HCT116 (cell line): ENCODE measurements around the gene IRF2BP1. TPM values are rescaled to one million over a fixed set of nuclear protein-coding genes. Genes with fewer than 3 reads are reported as not detected.

ENCODE experiments used
- ATAC-seq: fragments of 200-7000 bp; cut with Tn5 transposase; 2 replicates; pipeline ENCODE4 v1.9.1; 2020; ENCODE audit warnings: mild to moderate bottlenecking, moderate library complexity
- BruUV-seq: library from RNA; stranded (reverse); fragments of 400-500 nt; replicated peaks from 2 replicates; lab custom pipeline; 2021; lab: Mats Ljungman, UMichigan
- CTCF ChIA-PET: fragments of 300-600 bp; sonication (Branson Sonifier 250); formaldehyde crosslinking; loops from one replicate; lab custom pipeline; 2021; ENCODE audit warnings: antibody characterized with exemption; lab: Charles Lee
- POLR2A ChIA-PET: fragments of 300-600, 350-600 bp; sonication (Branson Sonifier 250); formaldehyde crosslinking; loops from one replicate; lab custom pipeline; 2021; ENCODE audit warnings: antibody characterized with exemption; lab: Charles Lee
- RAD21 ChIA-PET, 2 experiments: fragments of 300-600 bp; sonication (Branson Sonifier 250); formaldehyde crosslinking; loops; one replicate each; lab custom pipeline; 2023; ENCODE audit warnings: low total read pairs in 2 of 2; ENCODE audit not compliant: uncharacterized antibody in 2 of 2, unreplicated experiment in 2 of 2, low non-redundant PET in 1 of 2; lab: Charles Lee
- DNase-seq: peaks from one replicate; pipeline ENCODE4 v3.0.0-alpha.2; 2010; ENCODE audit warnings: low read depth, low spot score
- H2AFZ ChIP-seq: fragments of 200-600 bp; shearing (Covaris generic), sonication (generic); 2 replicates; pipeline ENCODE4 v1.6.1; 2017; ENCODE audit warnings: low read depth, mixed run types, mixed read lengths, antibody characterized with exemption, low read length; ENCODE audit not compliant: poor library complexity, severe bottlenecking
- H3K27ac ChIP-seq: 2 replicates; pipeline ENCODE4 v1.5.1; 2012; ENCODE audit warnings: low read depth, low read length
- H3K27me3 ChIP-seq: fragments of 200-600 bp; sonication (generic); 2 replicates; pipeline ENCODE4 v1.6.1; 2016; ENCODE audit warnings: mixed run types, low read length, mixed read lengths; ENCODE audit not compliant: insufficient read depth
- H3K36me3 ChIP-seq, 2 experiments: fragments of 200-500 bp in 1 of 2; fragments of 200-600 bp in 1 of 2; sonication (Bioruptor generic) in 1 of 2; sonication (generic) in 1 of 2; 2 replicates each; pipeline versions ENCODE4 v1.5.1 to v1.6.1; 2014 to 2016; ENCODE audit warnings: low read length in 2 of 2, inconsistent platforms in 1 of 2, mixed read lengths in 1 of 2, mixed run types in 1 of 2; ENCODE audit not compliant: insufficient read depth in 2 of 2, control insufficient read depth in 1 of 2
- H3K4me1 ChIP-seq, 2 experiments: fragments of 200-600 bp in 1 of 2; sonication (generic) in 1 of 2; 2 replicates each; pipeline versions ENCODE4 v1.5.1 to v1.6.1; 2012 to 2017; ENCODE audit warnings: low read length in 2 of 2, inconsistent platforms in 1 of 2, mild to moderate bottlenecking in 1 of 2, mixed read lengths in 1 of 2, mixed run types in 1 of 2, moderate library complexity in 1 of 2; ENCODE audit not compliant: insufficient read depth in 2 of 2, control insufficient read depth in 1 of 2
- H3K4me2 ChIP-seq: fragments of 200-600 bp; sonication (generic); 2 replicates; pipeline ENCODE4 v1.6.1; 2017; ENCODE audit warnings: mixed run types, low read length, mixed read lengths
- H3K4me3 ChIP-seq, 2 experiments: fragments of 200-600 bp in 1 of 2; sonication (generic) in 1 of 2; replicated peaks in 1 of 2; 2 replicates each; pipeline ENCODE4 v1.5.1; 2011 to 2016; ENCODE audit warnings: low read length in 2 of 2, control low read depth in 1 of 2, low read depth in 1 of 2, mild to moderate bottlenecking in 1 of 2, mixed read lengths in 1 of 2, mixed run types in 1 of 2
- H3K79me2 ChIP-seq: fragments of 200-600 bp; sonication (generic); 2 replicates; pipeline ENCODE4 v1.6.1; 2017; ENCODE audit warnings: mild to moderate bottlenecking, mixed run types, low read length, moderate library complexity, mixed read lengths; ENCODE audit not compliant: insufficient read depth
- H3K9ac ChIP-seq: fragments of 200-600 bp; sonication (generic); 2 replicates; pipeline ENCODE4 v1.6.1; 2016; ENCODE audit warnings: low read length, mixed read lengths
- H3K9me2 ChIP-seq: fragments of 200-600 bp; sonication (generic), shearing (Covaris generic); 2 replicates; pipeline ENCODE4 v1.6.1; 2017; ENCODE audit warnings: mixed run types, mild to moderate bottlenecking, moderate library complexity; ENCODE audit not compliant: insufficient read depth
- H3K9me3 ChIP-seq, 2 experiments: fragments of 200-500 bp in 1 of 2; fragments of 200-600 bp in 1 of 2; sonication (Bioruptor generic) in 1 of 2; sonication (generic) in 1 of 2; 2 replicates each; pipeline ENCODE4 v1.6.1; 2014 to 2017; ENCODE audit warnings: low read length in 2 of 2, mixed read lengths in 2 of 2, inconsistent platforms in 1 of 2, low read depth in 1 of 2, mild to moderate bottlenecking in 1 of 2, mixed run types in 1 of 2, moderate library complexity in 1 of 2; ENCODE audit not compliant: control insufficient read depth in 1 of 2, insufficient read depth in 1 of 2
- H4K20me1 ChIP-seq: fragments of 200-600 bp; sonication (generic), shearing (Covaris generic); 2 replicates; pipeline ENCODE4 v1.6.1; 2017; ENCODE audit warnings: mixed run types, mild to moderate bottlenecking, moderate library complexity; ENCODE audit not compliant: insufficient read depth
- CEBPB ChIP-seq: IDR thresholded peaks from 2 replicates; pipeline ENCODE4 v1.6.1; 2012; ENCODE audit warnings: low read depth
- ELF1 ChIP-seq: IDR thresholded peaks from 2 replicates; pipeline ENCODE4 v1.6.1; 2012; ENCODE audit warnings: low read depth, borderline replicate concordance
- EZH2phosphoT487 ChIP-seq: fragments of 200-600 bp; IDR thresholded peaks from 2 replicates; pipeline ENCODE4 v1.6.1; 2018; ENCODE audit warnings: antibody characterized with exemption, borderline replicate concordance
- POLR2A ChIP-seq: IDR thresholded peaks from 2 replicates; pipeline ENCODE4 v1.7.0; 2011; ENCODE audit warnings: borderline replicate concordance; ENCODE audit not compliant: insufficient read depth, insufficient read length; ENCODE audit errors: extremely low read depth
- RAD21 ChIP-seq: IDR thresholded peaks from 2 replicates; pipeline ENCODE4 v1.6.1; 2012; ENCODE audit warnings: low read depth, mild to moderate bottlenecking
- SP1 ChIP-seq: IDR thresholded peaks from 2 replicates; pipeline ENCODE4 v1.6.1; 2012; ENCODE audit warnings: low read depth
- SRF ChIP-seq: IDR thresholded peaks from 2 replicates; pipeline ENCODE4 v1.6.1; 2012; ENCODE audit warnings: low read depth
- YY1 ChIP-seq: IDR thresholded peaks from 2 replicates; pipeline ENCODE4 v1.6.1; 2011; ENCODE audit warnings: low read length, low read depth, moderate library complexity, mild to moderate bottlenecking; ENCODE audit not compliant: insufficient replicate concordance; ENCODE audit errors: extremely low read depth
- ZNF274 ChIP-seq: fragments of 200-500 bp; sonication (Bioruptor generic); IDR thresholded peaks from 2 replicates; pipeline ENCODE4 v1.6.1; 2014; ENCODE audit warnings: mild to moderate bottlenecking, low read depth, low read length, inconsistent platforms
- intact Hi-C: fragments of 100-400 bp; cut with micrococcal nuclease; formaldehyde crosslinking; loops from 2 replicates; pipeline ENCODE4 v1.10.0; 2022
- total RNA-seq: library from RNA; stranded (reverse); gene quantifications from one replicate; pipeline ENCODE4 v1.2.1, GENCODE V29; 2021; ENCODE audit not compliant: unreplicated experiment
- TF ChIP-seq, protein P1 (sequence below): IDR thresholded peaks from 2 replicates; pipeline ENCODE4 v1.6.1; 2012
- TF ChIP-seq, protein P2 (sequence below), 3 experiments: fragments of 200-600 bp in 1 of 3; sonication (generic) in 1 of 3; IDR thresholded peaks in 2 of 3; conservative IDR thresholded peaks in 1 of 3; 2 replicates each; pipeline ENCODE4 v1.5.1; 2012 to 2017; ENCODE audit warnings: low read depth in 2 of 3, low read length in 2 of 3, antibody characterized with exemption in 1 of 3, borderline replicate concordance in 1 of 3, control low read depth in 1 of 3, mild to moderate bottlenecking in 1 of 3, mixed read lengths in 1 of 3, mixed run types in 1 of 3, moderate library complexity in 1 of 3; ENCODE audit not compliant: insufficient read depth in 1 of 3
- TF ChIP-seq, protein P3 (sequence below): IDR thresholded peaks from 2 replicates; pipeline ENCODE4 v1.6.1; 2011; ENCODE audit warnings: mild to moderate bottlenecking, low read length, moderate library complexity; ENCODE audit not compliant: insufficient replicate concordance; ENCODE audit errors: extremely low read depth

The IRF2BP1 gene
- total RNA-seq, 1 experiment from 2014 or later, result 33.9 TPM

DNA sequence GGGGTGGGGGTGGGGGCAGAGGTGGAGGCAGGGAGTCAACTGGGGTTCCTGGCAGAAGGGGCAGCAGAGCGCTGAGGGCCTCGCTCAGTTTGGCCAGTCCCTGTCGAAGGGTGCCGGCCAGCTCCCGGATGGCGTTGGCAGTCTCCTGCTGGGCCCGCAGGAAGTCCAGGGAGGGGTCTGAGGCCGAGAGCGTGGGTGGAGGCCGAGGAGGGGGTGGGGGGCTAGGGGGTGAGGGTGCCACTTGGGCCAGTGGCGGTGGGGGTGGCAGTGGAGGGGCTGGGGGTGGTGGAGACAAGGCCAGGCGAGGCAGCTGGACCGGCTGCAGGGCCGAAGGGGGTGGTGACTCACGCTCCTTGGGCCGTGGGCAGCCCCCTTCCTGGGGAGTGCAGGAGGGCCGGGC is 4.9 kb upstream of the IRF2BP1 start:
- ChIA-PET POLR2A (no interaction called here), CTCF (no interaction called here), RAD21 (no interaction called here)
- H3K9me2 ChIP-seq, result no peaks in the 10 kb centered on the region
- no peaks in the 10 kb centered on the region for H3K9me3 ChIP-seq
- no peak overlapping the region for H3K9ac ChIP-seq
- no peak overlapping the region for H2AFZ ChIP-seq
- no peak overlapping the region for H3K27ac ChIP-seq
- peaks cover 0 to 4% of the 10 kb centered on the region in 2 experiments; a peak in 1 of 4 replicates for H3K4me1 ChIP-seq
- H4K20me1 ChIP-seq, result no peaks in the 10 kb centered on the region
- no peaks in the 10 kb centered on the region for H3K27me3 ChIP-seq
- no TSS peak for BruUV-seq
- H3K36me3 ChIP-seq, result no peaks in the 10 kb centered on the region
- TF ChIP-seq CEBPB, result no peak
- no peak for TF ChIP-seq SP1
- TF ChIP-seq ZNF274, result no peak
- TF ChIP-seq EZH2phosphoT487, result no peak
- TF ChIP-seq, protein P1, sequence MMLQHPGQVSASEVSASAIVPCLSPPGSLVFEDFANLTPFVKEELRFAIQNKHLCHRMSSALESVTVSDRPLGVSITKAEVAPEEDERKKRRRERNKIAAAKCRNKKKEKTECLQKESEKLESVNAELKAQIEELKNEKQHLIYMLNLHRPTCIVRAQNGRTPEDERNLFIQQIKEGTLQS, result no peak
- TF ChIP-seq, protein P2, sequence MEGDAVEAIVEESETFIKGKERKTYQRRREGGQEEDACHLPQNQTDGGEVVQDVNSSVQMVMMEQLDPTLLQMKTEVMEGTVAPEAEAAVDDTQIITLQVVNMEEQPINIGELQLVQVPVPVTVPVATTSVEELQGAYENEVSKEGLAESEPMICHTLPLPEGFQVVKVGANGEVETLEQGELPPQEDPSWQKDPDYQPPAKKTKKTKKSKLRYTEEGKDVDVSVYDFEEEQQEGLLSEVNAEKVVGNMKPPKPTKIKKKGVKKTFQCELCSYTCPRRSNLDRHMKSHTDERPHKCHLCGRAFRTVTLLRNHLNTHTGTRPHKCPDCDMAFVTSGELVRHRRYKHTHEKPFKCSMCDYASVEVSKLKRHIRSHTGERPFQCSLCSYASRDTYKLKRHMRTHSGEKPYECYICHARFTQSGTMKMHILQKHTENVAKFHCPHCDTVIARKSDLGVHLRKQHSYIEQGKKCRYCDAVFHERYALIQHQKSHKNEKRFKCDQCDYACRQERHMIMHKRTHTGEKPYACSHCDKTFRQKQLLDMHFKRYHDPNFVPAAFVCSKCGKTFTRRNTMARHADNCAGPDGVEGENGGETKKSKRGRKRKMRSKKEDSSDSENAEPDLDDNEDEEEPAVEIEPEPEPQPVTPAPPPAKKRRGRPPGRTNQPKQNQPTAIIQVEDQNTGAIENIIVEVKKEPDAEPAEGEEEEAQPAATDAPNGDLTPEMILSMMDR (IDR thresholded peaks at IDR 0.05 in 2 of 3, conservative IDR thresholded peaks at IDR 0.05 in 1 of 3; ENCODE audit: borderline replicate concordance in 1 of 3, insufficient read depth in 1 of 3, low read depth in 2 of 3, low read length in 2 of 3), result no peak
- TF ChIP-seq, protein P3, sequence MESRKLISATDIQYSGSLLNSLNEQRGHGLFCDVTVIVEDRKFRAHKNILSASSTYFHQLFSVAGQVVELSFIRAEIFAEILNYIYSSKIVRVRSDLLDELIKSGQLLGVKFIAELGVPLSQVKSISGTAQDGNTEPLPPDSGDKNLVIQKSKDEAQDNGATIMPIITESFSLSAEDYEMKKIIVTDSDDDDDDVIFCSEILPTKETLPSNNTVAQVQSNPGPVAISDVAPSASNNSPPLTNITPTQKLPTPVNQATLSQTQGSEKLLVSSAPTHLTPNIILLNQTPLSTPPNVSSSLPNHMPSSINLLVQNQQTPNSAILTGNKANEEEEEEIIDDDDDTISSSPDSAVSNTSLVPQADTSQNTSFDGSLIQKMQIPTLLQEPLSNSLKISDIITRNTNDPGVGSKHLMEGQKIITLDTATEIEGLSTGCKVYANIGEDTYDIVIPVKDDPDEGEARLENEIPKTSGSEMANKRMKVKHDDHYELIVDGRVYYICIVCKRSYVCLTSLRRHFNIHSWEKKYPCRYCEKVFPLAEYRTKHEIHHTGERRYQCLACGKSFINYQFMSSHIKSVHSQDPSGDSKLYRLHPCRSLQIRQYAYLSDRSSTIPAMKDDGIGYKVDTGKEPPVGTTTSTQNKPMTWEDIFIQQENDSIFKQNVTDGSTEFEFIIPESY, result no peak
- no peak for TF ChIP-seq SRF
- no peak for TF ChIP-seq POLR2A
- TF ChIP-seq ELF1, result no peak
- no peak for TF ChIP-seq YY1
- TF ChIP-seq RAD21, result no peak
- no peak for ATAC-seq
- no peak for DNase-seq
- H3K4me2 ChIP-seq, result no peak overlapping the region
- intact Hi-C loops, result no loop called here
- no peaks in the 10 kb centered on the region for H3K79me2 ChIP-seq
- no peak overlapping the region for H3K4me3 ChIP-seq
